ENCODE measurements around the gene APOL6. TPM values are rescaled to one million over a fixed set of nuclear protein-coding genes. Genes with fewer than 3 reads are reported as not detected.

APOL6 gene
- polyA plus RNA-seq, 1 experiment: 9.5 TPM

DNA sequence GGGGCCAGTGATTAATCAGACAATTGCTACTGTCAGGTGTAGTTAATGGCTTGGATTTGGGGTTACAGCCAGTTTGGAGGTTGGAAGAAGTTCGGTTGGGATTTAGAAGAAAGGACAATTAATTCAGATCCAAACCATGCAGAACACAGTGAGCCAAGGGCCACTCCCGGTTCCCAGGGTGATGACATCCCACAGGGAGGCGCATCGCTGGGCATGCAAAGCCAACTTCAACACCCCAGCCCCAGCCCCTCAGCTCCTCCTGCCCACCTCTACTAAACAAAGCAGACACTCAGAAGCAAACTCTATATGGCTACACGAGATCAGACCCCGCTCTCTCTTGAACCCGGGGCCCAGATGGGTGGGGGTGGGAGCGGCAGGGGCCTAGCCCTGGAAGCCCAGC lies 41.3 kb upstream of the APOL6 start:
- POLR2A ChIA-PET: no interaction called here
- DNase-seq (ENCODE audit: low read depth): no peak
- no peaks in the 10 kb centered on the region for H3K36me3 ChIP-seq (ENCODE audit: control insufficient read depth, insufficient read depth, low read length)
- no peak overlapping the region for H3K4me3 ChIP-seq (ENCODE audit: low read depth, low read length)
- TF ChIP-seq, protein P1, sequence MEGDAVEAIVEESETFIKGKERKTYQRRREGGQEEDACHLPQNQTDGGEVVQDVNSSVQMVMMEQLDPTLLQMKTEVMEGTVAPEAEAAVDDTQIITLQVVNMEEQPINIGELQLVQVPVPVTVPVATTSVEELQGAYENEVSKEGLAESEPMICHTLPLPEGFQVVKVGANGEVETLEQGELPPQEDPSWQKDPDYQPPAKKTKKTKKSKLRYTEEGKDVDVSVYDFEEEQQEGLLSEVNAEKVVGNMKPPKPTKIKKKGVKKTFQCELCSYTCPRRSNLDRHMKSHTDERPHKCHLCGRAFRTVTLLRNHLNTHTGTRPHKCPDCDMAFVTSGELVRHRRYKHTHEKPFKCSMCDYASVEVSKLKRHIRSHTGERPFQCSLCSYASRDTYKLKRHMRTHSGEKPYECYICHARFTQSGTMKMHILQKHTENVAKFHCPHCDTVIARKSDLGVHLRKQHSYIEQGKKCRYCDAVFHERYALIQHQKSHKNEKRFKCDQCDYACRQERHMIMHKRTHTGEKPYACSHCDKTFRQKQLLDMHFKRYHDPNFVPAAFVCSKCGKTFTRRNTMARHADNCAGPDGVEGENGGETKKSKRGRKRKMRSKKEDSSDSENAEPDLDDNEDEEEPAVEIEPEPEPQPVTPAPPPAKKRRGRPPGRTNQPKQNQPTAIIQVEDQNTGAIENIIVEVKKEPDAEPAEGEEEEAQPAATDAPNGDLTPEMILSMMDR (IDR thresholded peaks at IDR 0.05; ENCODE audit: insufficient read depth, low read depth, low read length): no peak
- CTCF ChIA-PET: no interaction called here
- H3K27me3 ChIP-seq (ENCODE audit: control insufficient read depth, insufficient read depth, low read length): peaks cover 19% of the 10 kb centered on the region

DNA sequence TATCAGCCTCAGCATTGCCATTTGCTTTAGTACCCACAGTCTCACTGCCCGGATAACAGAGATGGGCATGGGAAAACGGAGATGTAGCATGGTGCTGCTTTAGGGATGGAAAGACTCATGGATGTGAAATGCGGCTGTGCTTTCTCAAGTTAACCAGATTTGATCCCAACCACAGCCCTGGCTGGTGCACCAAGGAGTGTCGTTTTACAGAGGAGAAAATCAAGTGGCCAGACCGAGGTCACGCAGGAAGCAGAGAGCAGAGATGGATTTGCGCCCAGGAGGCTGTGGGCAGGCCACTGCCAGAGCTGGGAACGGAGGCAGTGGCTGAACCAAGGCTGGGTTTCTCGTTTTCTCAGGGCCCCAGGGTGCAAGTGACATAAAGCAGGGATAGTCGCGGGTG lies 40.2 kb upstream of the APOL6 start:
- ChIA-PET POLR2A (no interaction called here), CTCF (interaction anchor here (0.6 kb wide), 1 partner anchor 528 kb away, joined by 3 read pairs; no protein-coding TSS in a partner anchor)
- DNase-seq (ENCODE audit: low read depth): no peak
- peaks cover 19% of the 10 kb centered on the region for H3K27me3 ChIP-seq (ENCODE audit: control insufficient read depth, insufficient read depth, low read length)
- H3K36me3 ChIP-seq (ENCODE audit: control insufficient read depth, insufficient read depth, low read length): no peaks in the 10 kb centered on the region
- no peak overlapping the region for H3K4me3 ChIP-seq (ENCODE audit: low read depth, low read length)
- TF ChIP-seq, protein P1 (IDR thresholded peaks at IDR 0.05; ENCODE audit: insufficient read depth, low read depth, low read length): no peak

DNA sequence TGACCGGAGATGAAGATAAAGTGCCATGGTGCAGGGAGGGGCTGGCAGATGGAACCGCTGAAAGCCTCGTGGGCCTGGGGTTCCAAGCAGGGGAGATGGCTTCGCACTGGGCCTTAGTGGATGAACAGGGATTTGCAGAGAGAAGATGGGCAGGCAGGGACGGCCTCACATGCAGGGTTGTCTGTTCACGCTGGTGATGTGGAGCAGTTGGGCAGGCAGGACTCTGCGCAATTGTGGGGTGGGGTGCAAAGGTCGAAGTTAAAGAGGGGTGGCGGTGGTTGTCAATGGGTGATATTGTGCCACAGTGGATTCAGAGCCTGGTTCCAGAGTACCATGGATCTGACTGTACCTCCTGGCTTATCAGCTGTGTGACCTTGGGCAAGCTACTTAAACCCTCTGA lies 39.0 kb upstream of the APOL6 start:
- no peak for DNase-seq (ENCODE audit: low read depth)
- ChIA-PET POLR2A (no interaction called here), CTCF (interaction anchor here (0.9 kb wide), 1 partner anchor 231 kb away, joined by 3 read pairs; no protein-coding TSS in a partner anchor)
- Histone ChIP-seq H3K27me3 (ENCODE audit: control insufficient read depth, insufficient read depth, low read length) (peaks cover 19% of the 10 kb centered on the region), H3K4me3 (ENCODE audit: low read depth, low read length) (no peak overlapping the region), H3K36me3 (ENCODE audit: control insufficient read depth, insufficient read depth, low read length) (no peaks in the 10 kb centered on the region)
- TF ChIP-seq, protein P1 (IDR thresholded peaks at IDR 0.05; ENCODE audit: insufficient read depth, low read depth, low read length): no peak

DNA sequence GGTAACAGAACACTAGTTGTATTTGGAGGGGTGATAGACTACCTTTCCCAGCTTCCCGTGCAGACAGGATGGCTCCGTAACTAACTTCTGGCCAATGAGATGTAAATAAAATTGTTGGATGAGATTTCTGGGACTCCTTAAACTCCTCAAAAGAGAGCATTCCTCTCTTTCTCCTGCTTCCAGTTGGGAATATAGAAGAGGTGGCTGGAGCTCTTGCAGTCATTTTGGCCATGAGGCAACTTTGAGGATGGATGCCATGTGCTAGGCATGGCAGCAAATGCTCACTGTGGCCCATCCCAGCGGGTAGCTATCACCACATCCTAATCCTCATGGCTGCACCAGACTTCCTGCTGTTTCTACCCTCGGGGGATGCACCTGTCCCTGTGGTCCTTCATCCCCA lies 38.5 kb upstream of the APOL6 start:
- TF ChIP-seq, protein P1 (IDR thresholded peaks at IDR 0.05; ENCODE audit: insufficient read depth, low read depth, low read length): no peak

GRCh38 chr22:35610741-35611140 lies 37.5 kb upstream of the APOL6 start:
- ChIA-PET POLR2A (no interaction called here), CTCF (interaction anchor here (1.0 to 3.1 kb wide), 4 partner anchors 11 to 180 kb away, joined by 3 to 13 read pairs (median 4); no protein-coding TSS in a partner anchor)
- peaks cover 17% of the 10 kb centered on the region for H3K27me3 ChIP-seq (ENCODE audit: control insufficient read depth, insufficient read depth, low read length)
- H3K4me3 ChIP-seq (ENCODE audit: low read depth, low read length): no peak overlapping the region
- DNase-seq (ENCODE audit: low read depth): no peak
- TF ChIP-seq, protein P1 (IDR thresholded peaks at IDR 0.05; ENCODE audit: insufficient read depth, low read depth, low read length): no peak
- no peaks in the 10 kb centered on the region for H3K36me3 ChIP-seq (ENCODE audit: control insufficient read depth, insufficient read depth, low read length)

More for the DNA sequence above, 38.5 kb upstream of the APOL6 start:
- CTCF ChIA-PET: interaction anchor here (0.9 to 1.0 kb wide), 2 partner anchors 11 to 231 kb away, joined by 3 to 4 read pairs; no protein-coding TSS in a partner anchor
- DNase-seq (ENCODE audit: low read depth): no peak
- H3K36me3 ChIP-seq (ENCODE audit: control insufficient read depth, insufficient read depth, low read length): no peaks in the 10 kb centered on the region
- H3K27me3 ChIP-seq (ENCODE audit: control insufficient read depth, insufficient read depth, low read length): peaks cover 19% of the 10 kb centered on the region
- no peak overlapping the region for H3K4me3 ChIP-seq (ENCODE audit: low read depth, low read length)
- POLR2A ChIA-PET: no interaction called here
